Duodenal mucosa (tissue), 2 donors: ENCODE results near the gene RBM5.
A peak's percentile ranks its signal among the peaks of the same experiment; 100 is the strongest.

ENCODE experiments used
- H3K27ac ChIP-seq: one replicate; pipeline ENCODE4 v1.7.0; 2013; ENCODE audit warnings: low read depth, low read length
- H3K27me3 ChIP-seq, 2 donors: one replicate each; pipeline ENCODE4 v1.7.0; 2013; ENCODE audit warnings: low read length in 2 of 2, control low read depth in 1 of 2; ENCODE audit not compliant: insufficient read depth in 2 of 2, control insufficient read depth in 1 of 2
- H3K36me3 ChIP-seq, 2 donors: one replicate each; pipeline ENCODE4 v1.7.0; 2013; ENCODE audit warnings: low read length in 2 of 2, control low read depth in 1 of 2; ENCODE audit not compliant: insufficient read depth in 2 of 2, control insufficient read depth in 1 of 2
- H3K4me1 ChIP-seq, 2 donors: one replicate each; pipeline ENCODE4 v1.7.0; 2013; ENCODE audit warnings: low read length in 2 of 2, control low read depth in 1 of 2; ENCODE audit not compliant: insufficient read depth in 2 of 2, control insufficient read depth in 1 of 2
- H3K4me3 ChIP-seq, 2 donors: one replicate each; pipeline ENCODE4 v1.7.0; 2013; ENCODE audit warnings: low read length in 2 of 2, low read depth in 1 of 2
- H3K9ac ChIP-seq, 2 donors: one replicate each; pipeline ENCODE4 v1.7.0; 2013; ENCODE audit warnings: low read length in 2 of 2, low read depth in 1 of 2
- H3K9me3 ChIP-seq, 2 donors: one replicate each; pipeline ENCODE4 v1.7.0; 2013; ENCODE audit warnings: low read length in 2 of 2, control low read depth in 1 of 2; ENCODE audit not compliant: control insufficient read depth in 1 of 2

The RBM5 gene

GRCh38 chr3:50167069-50167840 is 78.5 kb downstream of the RBM5 start:
- H3K4me1 ChIP-seq, result peaks cover 94 to 98% of the 10 kb centered on the region in 2 donors
- H3K36me3 ChIP-seq, result peaks cover 0 to 3% of the 10 kb centered on the region in 2 donors
- no peaks in the 10 kb centered on the region for H3K27me3 ChIP-seq
- H3K27ac ChIP-seq, result peak overlapping the region; percentile 64
- peak overlapping the region; percentile 39 to 41 for H3K9ac ChIP-seq
- no peaks in the 10 kb centered on the region for H3K9me3 ChIP-seq
- peak overlapping the region in 1 of 2 donors; percentile 5 for H3K4me3 ChIP-seq

DNA sequence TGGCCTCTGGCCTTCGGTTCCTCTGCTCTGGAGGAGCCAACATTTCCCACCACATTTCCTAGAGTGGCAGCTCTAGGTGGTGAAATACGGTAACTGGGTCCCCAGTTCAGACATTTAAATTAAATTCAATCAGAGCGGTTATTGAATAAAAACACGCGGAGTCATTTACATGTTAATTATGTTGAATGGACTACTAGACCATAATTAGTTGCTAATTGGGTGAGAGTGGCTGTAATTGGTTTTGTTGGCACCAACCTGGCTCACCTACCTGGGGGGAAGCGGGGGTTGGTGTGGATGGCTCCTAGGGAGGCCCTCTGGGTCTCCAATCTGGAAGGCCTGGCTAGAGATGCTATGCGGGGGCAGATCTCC is 79.1 kb downstream of the RBM5 start:
- Histone ChIP-seq H3K36me3 (peaks cover 0 to 3% of the 10 kb centered on the region in 2 donors), H3K4me3 (no peak overlapping the region), H3K27me3 (no peaks in the 10 kb centered on the region), H3K9ac (peak overlapping the region in 1 of 2 donors; percentile 40), H3K27ac (peak overlapping the region; percentile 58), H3K4me1 (peaks cover 94 to 98% of the 10 kb centered on the region in 2 donors), H3K9me3 (no peaks in the 10 kb centered on the region)

DNA sequence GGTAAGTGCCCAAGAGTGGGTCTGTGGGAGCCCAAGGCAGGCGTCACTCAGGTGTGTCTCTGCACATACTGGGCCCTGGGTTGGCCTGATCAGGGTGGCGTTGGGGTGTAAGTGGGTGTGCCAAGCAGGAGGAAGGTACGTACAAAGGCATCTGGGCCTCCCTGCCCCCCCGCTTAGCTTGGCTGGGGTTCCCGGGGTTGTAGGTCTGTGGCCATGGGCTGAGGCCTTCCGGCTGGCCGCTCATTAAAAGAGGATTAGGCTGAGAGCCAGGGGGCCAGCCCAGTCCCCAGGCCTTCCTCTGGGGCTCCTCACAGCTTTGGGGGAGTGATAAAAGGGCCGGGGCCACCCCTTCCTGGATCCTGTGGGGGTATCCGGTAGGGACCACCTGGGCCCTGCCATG is 79.7 kb downstream of the RBM5 start:
- H3K4me1 ChIP-seq, result peaks cover 95 to 96% of the 10 kb centered on the region in 2 donors
- H3K9ac ChIP-seq, result peak overlapping the region in 1 of 2 donors; percentile 40
- no peak overlapping the region for H3K4me3 ChIP-seq
- no peaks in the 10 kb centered on the region for H3K9me3 ChIP-seq
- no peaks in the 10 kb centered on the region for H3K27me3 ChIP-seq
- H3K27ac ChIP-seq, result no peak overlapping the region
- H3K36me3 ChIP-seq, result peaks cover 0 to 3% of the 10 kb centered on the region in 2 donors
